A549 treated with GW870086 at 1 μM for 4 hours (cell line): ENCODE results near the gene OR5T1. TPM values are rescaled to one million over a fixed set of nuclear protein-coding genes. Genes with fewer than 3 reads are reported as not detected.

ENCODE experiments used
- total RNA-seq: library from RNA; stranded (reverse); fragments of 200-300 nt; extraction: Qiagen RNA extraction; gene quantifications from 5 replicates; pipeline ENCODE4 v1.2.3, GENCODE V29; 2022; ENCODE audit warnings: low read depth

OR5T1 gene
- total RNA-seq, result not detected in 5 replicates

GRCh38 chr11:56273854-56274253 is at the start of gene OR5T1:
Gene OR5T1, plus strand, starts transcription at chr11:56274154. Its CDS starts 1,485 bp downstream, at chr11:56275639.

GRCh38 chr11:56234155-56234554 is 39.8 kb upstream of the OR5T1 start, which contains the start of gene OR5T2:
Gene OR5T2, minus strand, starts transcription at chr11:56234255. Its CDS starts 1,193 bp downstream, at chr11:56233062.

GRCh38 chr11:56251954-56252353 is 22.0 kb upstream of the OR5T1 start, which contains the start of gene OR5T3:
Gene OR5T3, plus strand, starts transcription at chr11:56252254. Its CDS starts 0 bp downstream, at chr11:56252254.

GRCh38 chr11:56292154-56292553 is 18.2 kb downstream of the OR5T1 start, which contains the start of gene OR8H1:
Gene OR8H1, minus strand, starts transcription at chr11:56292254. Its CDS starts 1,192 bp downstream, at chr11:56291062.

GRCh38 chr11:56314844-56315243 is 40.9 kb downstream of the OR5T1 start, which contains the start of gene OR8K3:
Gene OR8K3, plus strand, starts transcription at chr11:56315144. Its CDS starts 3,163 bp downstream, at chr11:56318307.

Other genes with a start within 250 kb of the OR5T1 start
- gene OR5AS1, start 246.5 kb upstream of the OR5T1 start, total RNA-seq, result not detected in 5 replicates
- gene OR8I2, start 180.8 kb upstream of the OR5T1 start, total RNA-seq, result not detected in 5 replicates
- not detected in 5 replicates for gene OR8H2, start 170.5 kb upstream of the OR5T1 start, total RNA-seq
- gene OR8H3, start 151.8 kb upstream of the OR5T1 start, total RNA-seq, result not detected in 5 replicates
- gene OR8J3, start 134.0 kb upstream of the OR5T1 start, total RNA-seq, result not detected in 5 replicates
- not detected in 5 replicates for gene OR8K5, start 113.8 kb upstream of the OR5T1 start, total RNA-seq
- gene OR5J2, start 97.5 kb upstream of the OR5T1 start, total RNA-seq, result not detected in 5 replicates
- not detected in 5 replicates for gene OR5T2, start 39.9 kb upstream of the OR5T1 start, total RNA-seq
- not detected in 5 replicates for gene OR5T3, start 21.9 kb upstream of the OR5T1 start, total RNA-seq
- gene OR8H1, start 18.1 kb downstream of the OR5T1 start, total RNA-seq, result not detected in 5 replicates
- not detected in 5 replicates for gene OR8K3, start 41.0 kb downstream of the OR5T1 start, total RNA-seq
- not detected in 5 replicates for gene OR8K1, start 71.9 kb downstream of the OR5T1 start, total RNA-seq
- gene OR8J1, start 80.1 kb downstream of the OR5T1 start, total RNA-seq, result not detected in 5 replicates
- gene OR8U1, start 101.5 kb downstream of the OR5T1 start, total RNA-seq, result not detected in 5 replicates
- not detected in 5 replicates for gene OR5AL1, start 138.5 kb downstream of the OR5T1 start, total RNA-seq
- gene OR5M3, start 199.2 kb downstream of the OR5T1 start, total RNA-seq, result not detected in 5 replicates
- not detected in 5 replicates for gene OR5M8, start 217.2 kb downstream of the OR5T1 start, total RNA-seq